ENCODE data around the gene SORCS2.

SORCS2 gene

GRCh38 chr4:7343081-7343655 lies 150.8 kb downstream of the SORCS2 start:
- ChIA-PET CTCF (interaction anchor here (0.8 kb wide), 1 partner anchor 11 kb away, joined by 3 read pairs; no protein-coding TSS in a partner anchor), POLR2A (no interaction called here)
- TF ChIP-seq, protein P1, sequence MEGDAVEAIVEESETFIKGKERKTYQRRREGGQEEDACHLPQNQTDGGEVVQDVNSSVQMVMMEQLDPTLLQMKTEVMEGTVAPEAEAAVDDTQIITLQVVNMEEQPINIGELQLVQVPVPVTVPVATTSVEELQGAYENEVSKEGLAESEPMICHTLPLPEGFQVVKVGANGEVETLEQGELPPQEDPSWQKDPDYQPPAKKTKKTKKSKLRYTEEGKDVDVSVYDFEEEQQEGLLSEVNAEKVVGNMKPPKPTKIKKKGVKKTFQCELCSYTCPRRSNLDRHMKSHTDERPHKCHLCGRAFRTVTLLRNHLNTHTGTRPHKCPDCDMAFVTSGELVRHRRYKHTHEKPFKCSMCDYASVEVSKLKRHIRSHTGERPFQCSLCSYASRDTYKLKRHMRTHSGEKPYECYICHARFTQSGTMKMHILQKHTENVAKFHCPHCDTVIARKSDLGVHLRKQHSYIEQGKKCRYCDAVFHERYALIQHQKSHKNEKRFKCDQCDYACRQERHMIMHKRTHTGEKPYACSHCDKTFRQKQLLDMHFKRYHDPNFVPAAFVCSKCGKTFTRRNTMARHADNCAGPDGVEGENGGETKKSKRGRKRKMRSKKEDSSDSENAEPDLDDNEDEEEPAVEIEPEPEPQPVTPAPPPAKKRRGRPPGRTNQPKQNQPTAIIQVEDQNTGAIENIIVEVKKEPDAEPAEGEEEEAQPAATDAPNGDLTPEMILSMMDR (IDR thresholded peaks at IDR 0.05; ENCODE audit: control extremely low read depth, extremely low read depth, low read depth, missing control alignments), result no peak
- DNase-seq (ENCODE audit: extremely low spot score), result no peak

DNA sequence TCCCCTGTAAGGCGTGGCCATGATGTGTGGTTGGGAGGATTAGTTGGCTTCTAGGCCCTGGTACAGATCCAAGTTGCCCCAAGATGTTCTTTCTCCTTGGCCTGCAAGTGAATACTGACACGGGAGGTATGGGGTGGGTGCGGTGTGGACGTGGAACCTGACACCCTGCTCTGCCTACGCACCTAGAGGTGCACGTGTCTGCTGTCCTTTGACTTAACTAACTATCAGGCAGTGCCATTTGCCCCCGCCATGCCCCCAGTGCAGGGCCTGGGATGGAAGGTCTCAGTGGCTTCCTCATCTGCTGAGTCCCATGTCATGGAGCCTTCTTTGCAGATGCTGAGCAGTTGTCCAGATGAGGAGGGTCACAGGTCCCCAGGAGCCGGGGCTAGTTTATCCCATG lies 151.6 kb downstream of the SORCS2 start:
- no peak for DNase-seq (ENCODE audit: extremely low spot score)
- CTCF ChIA-PET, result no interaction called here
- TF ChIP-seq, protein P1 (IDR thresholded peaks at IDR 0.05; ENCODE audit: control extremely low read depth, extremely low read depth, low read depth, missing control alignments), result no peak
- POLR2A ChIA-PET, result no interaction called here

DNA sequence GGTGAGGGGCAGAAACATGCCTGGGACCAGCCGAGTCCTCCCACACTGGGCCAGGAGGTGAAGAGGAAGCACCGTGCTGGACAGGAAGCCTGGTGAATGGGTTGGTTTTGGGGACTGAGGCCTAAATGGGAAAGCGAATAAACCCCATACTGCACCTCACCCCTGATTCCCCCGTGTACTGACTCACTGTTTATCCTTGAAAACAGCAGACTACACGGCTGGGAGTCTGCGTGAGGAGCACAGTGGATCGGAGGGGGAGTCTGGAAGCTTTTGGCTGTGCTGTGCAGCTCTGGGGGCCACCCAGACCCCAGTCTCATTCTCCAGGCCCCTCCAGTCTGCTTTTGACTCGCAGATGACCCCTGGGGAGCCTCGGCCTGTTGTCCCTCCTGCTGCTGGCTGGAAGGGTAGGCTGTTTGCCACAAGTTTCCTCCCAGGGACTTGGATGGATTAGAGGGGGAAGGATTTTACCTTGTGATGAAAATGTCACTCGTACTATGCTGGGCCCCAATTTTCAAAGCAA lies 152.4 kb downstream of the SORCS2 start:
- DNase-seq (ENCODE audit: extremely low spot score), result no peak
- ChIA-PET POLR2A (no interaction called here), CTCF (no interaction called here)
- TF ChIP-seq, protein P1 (IDR thresholded peaks at IDR 0.05; ENCODE audit: control extremely low read depth, extremely low read depth, low read depth, missing control alignments), result no peak

DNA sequence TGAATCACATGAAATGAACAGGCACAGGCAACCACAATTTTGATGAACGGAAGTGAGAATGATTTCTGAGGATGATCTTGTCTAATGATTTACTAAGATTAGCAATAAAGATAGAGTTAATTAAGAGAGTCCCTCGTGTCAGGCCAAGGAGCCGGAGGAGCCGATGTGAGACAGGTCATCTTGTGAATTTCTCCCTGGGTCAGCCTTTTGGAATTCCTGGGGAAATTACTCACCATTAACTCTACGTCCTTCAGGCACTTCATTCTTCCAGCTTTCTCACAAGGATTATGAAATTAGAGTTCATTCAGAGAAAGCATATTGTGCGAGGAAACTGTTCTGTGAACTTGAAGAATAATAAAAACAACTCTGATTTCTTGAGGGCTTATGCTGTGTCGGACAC lies 155.6 kb downstream of the SORCS2 start:
- TF ChIP-seq, protein P1 (IDR thresholded peaks at IDR 0.05; ENCODE audit: control extremely low read depth, extremely low read depth, low read depth, missing control alignments), result no peak
- ChIA-PET CTCF (no interaction called here), POLR2A (no interaction called here)
- DNase-seq (ENCODE audit: extremely low spot score), result no peak

GRCh38 chr4:7348946-7349900 lies 156.9 kb downstream of the SORCS2 start:
- CTCF ChIA-PET, result no interaction called here
- DNase-seq (ENCODE audit: extremely low spot score), result no peak
- POLR2A ChIA-PET, result no interaction called here
- TF ChIP-seq, protein P1 (IDR thresholded peaks at IDR 0.05; ENCODE audit: control extremely low read depth, extremely low read depth, low read depth, missing control alignments), result no peak

DNA sequence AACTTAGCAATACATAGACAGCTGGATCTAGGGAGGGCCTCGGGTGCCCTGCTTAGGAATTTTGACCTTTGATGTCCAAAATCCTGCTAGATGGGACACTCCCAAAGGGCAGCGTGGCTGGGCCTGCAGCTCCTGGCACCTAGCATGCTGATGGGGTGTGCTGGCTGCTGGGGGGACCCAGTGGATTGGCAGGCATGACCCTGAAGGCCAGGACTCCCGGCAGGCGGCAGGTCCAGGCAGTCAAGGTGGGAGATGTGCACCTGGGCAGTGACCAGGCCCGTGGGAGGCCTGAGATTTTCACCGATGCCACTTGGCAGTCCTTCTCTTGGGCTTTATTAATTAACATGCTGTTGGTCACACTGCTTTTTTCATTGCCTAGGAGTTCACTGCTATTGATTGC lies 158.1 kb downstream of the SORCS2 start:
- DNase-seq (ENCODE audit: extremely low spot score), result no peak
- TF ChIP-seq, protein P1 (IDR thresholded peaks at IDR 0.05; ENCODE audit: control extremely low read depth, extremely low read depth, low read depth, missing control alignments), result no peak
- ChIA-PET POLR2A (no interaction called here), CTCF (no interaction called here)

All from GM10248 (cell line).